IMR-90 (cell line): ENCODE results near the gene CELSR1. TPM values are rescaled to one million over a fixed set of nuclear protein-coding genes. Genes with fewer than 3 reads are reported as not detected.
A peak's percentile ranks its signal among the peaks of the same experiment; 100 is the strongest.

Source experiments
- ATAC-seq: fragments of 200-7000 bp; cut with Tn5 transposase; 2 replicates; pipeline ENCODE4 v1.9.1; 2020; ENCODE audit warnings: low read depth, mild to moderate bottlenecking, moderate library complexity
- BruUV-seq: library from RNA; stranded (reverse); fragments of 400-500 nt; replicated peaks from 2 replicates; lab custom pipeline; 2021; lab: Mats Ljungman, UMichigan
- CTCF ChIA-PET: fragments of 300-600 bp; formaldehyde crosslinking; extraction: SDS; loops from one replicate; lab custom pipeline; 2021; ENCODE audit warnings: antibody characterized with exemption; lab: Yijun Ruan, JAX
- POLR2A ChIA-PET: fragments of 300-600 bp; sonication (Branson Sonifier 250); formaldehyde crosslinking; loops from one replicate; lab custom pipeline; 2022; ENCODE audit warnings: antibody characterized with exemption; ENCODE audit not compliant: unreplicated experiment; lab: Charles Lee
- DNase-seq: peaks from one replicate; pipeline ENCODE4 v3.0.0; 2013
- H2AFZ ChIP-seq: replicated peaks from 2 replicates; pipeline ENCODE3; 2013; ENCODE audit warnings: low read length, mild to moderate bottlenecking; ENCODE audit not compliant: poor library complexity
- H2AK5ac ChIP-seq: 2 replicates; pipeline ENCODE4 v1.6.1; 2013; ENCODE audit warnings: low read depth, low read length, inconsistent platforms
- H2AK9ac ChIP-seq: replicated peaks from 2 replicates; pipeline ENCODE3; 2013; ENCODE audit warnings: mild to moderate bottlenecking, low read depth, low read length, moderate library complexity; ENCODE audit not compliant: poor library complexity
- H2BK120ac ChIP-seq: 2 replicates; pipeline ENCODE4 v1.6.1; 2013; ENCODE audit warnings: low read depth, low read length, inconsistent platforms
- H2BK15ac ChIP-seq: 3 replicates; pipeline ENCODE4 v1.6.1; 2013; ENCODE audit warnings: low read depth, low read length, inconsistent platforms
- H2BK20ac ChIP-seq: 2 replicates; pipeline ENCODE4 v1.6.1; 2013; ENCODE audit warnings: low read depth, mild to moderate bottlenecking, inconsistent platforms, low read length, moderate library complexity
- H2BK5ac ChIP-seq: 2 replicates; pipeline ENCODE4 v1.6.1; 2013; ENCODE audit warnings: mild to moderate bottlenecking, low read depth, low read length, inconsistent platforms; ENCODE audit not compliant: poor library complexity, severe bottlenecking
- H3K14ac ChIP-seq: replicated peaks from 2 replicates; pipeline ENCODE4 v1.6.1; 2013; ENCODE audit warnings: low read depth, low read length, inconsistent platforms
- H3K18ac ChIP-seq: 2 replicates; pipeline ENCODE4 v1.6.1; 2013; ENCODE audit warnings: low read depth, low read length, control low read depth
- H3K23ac ChIP-seq: 2 replicates; pipeline ENCODE4 v1.6.1; 2013; ENCODE audit warnings: low read depth, low read length, inconsistent platforms
- H3K27ac ChIP-seq: 2 replicates; pipeline ENCODE4 v1.5.1; 2013; ENCODE audit warnings: mild to moderate bottlenecking, control low read depth, low read length; ENCODE audit not compliant: insufficient read depth
- H3K27me3 ChIP-seq: 2 replicates; pipeline ENCODE4 v1.6.1; 2013; ENCODE audit warnings: low read length; ENCODE audit not compliant: control insufficient read depth, insufficient read depth
- H3K36me3 ChIP-seq: 2 replicates; pipeline ENCODE4 v1.6.1; 2013; ENCODE audit warnings: low read length, mixed read lengths; ENCODE audit not compliant: control insufficient read depth, insufficient read depth
- H3K4ac ChIP-seq: 2 replicates; pipeline ENCODE4 v1.6.1; 2013; ENCODE audit warnings: low read depth, low read length, inconsistent platforms
- H3K4me1 ChIP-seq: 2 replicates; pipeline ENCODE4 v1.6.1; 2013; ENCODE audit warnings: low read length, mixed read lengths; ENCODE audit not compliant: control insufficient read depth, insufficient read depth
- H3K4me2 ChIP-seq: 2 replicates; pipeline ENCODE4 v1.6.1; 2013; ENCODE audit warnings: low read depth, mild to moderate bottlenecking, control low read depth, low read length, moderate library complexity
- H3K4me3 ChIP-seq: 2 replicates; pipeline ENCODE4 v1.5.1; 2013; ENCODE audit warnings: low read depth, mild to moderate bottlenecking, control low read depth, low read length, moderate library complexity; ENCODE audit not compliant: insufficient read depth
- H3K56ac ChIP-seq: 2 replicates; pipeline ENCODE4 v1.6.1; 2013; ENCODE audit warnings: low read length, inconsistent platforms; ENCODE audit not compliant: insufficient read depth; ENCODE audit errors: extremely low read depth
- H3K79me1 ChIP-seq, 2 experiments: 2 replicates each; pipeline ENCODE4 v1.6.1; 2013; ENCODE audit warnings: low read length in 2 of 2, inconsistent platforms in 1 of 2, low read depth in 1 of 2
- H3K9ac ChIP-seq: 2 replicates; pipeline ENCODE4 v1.6.1; 2013; ENCODE audit warnings: low read depth, low read length, control low read depth
- H3K9me1 ChIP-seq: 2 replicates; pipeline ENCODE4 v1.6.1; 2013; ENCODE audit warnings: low read length, inconsistent platforms; ENCODE audit not compliant: insufficient read depth
- H3K9me3 ChIP-seq: 2 replicates; pipeline ENCODE4 v1.6.1; 2013; ENCODE audit warnings: low read length; ENCODE audit not compliant: control insufficient read depth, insufficient read depth
- H4K20me1 ChIP-seq: 2 replicates; pipeline ENCODE4 v1.6.1; 2013; ENCODE audit warnings: low read length, inconsistent platforms; ENCODE audit not compliant: insufficient read depth
- H4K5ac ChIP-seq: 2 replicates; pipeline ENCODE4 v1.6.1; 2013; ENCODE audit warnings: mild to moderate bottlenecking, low read depth, low read length, control low read depth
- H4K8ac ChIP-seq, 2 experiments: 2 replicates each; pipeline ENCODE4 v1.6.1; 2013; ENCODE audit warnings: low read depth in 2 of 2, low read length in 2 of 2, control low read depth in 1 of 2, inconsistent platforms in 1 of 2
- H4K91ac ChIP-seq: 2 replicates; pipeline ENCODE4 v1.6.1; 2013; ENCODE audit warnings: low read depth, low read length, inconsistent platforms; ENCODE audit not compliant: insufficient read depth
- WGBS, 2 experiments: methylation state at CpG; one replicate each; pipeline versions ENCODE4 v1.1.5 to v1.1.7; 2013; ENCODE audit warnings: missing lambda C conversion rate in 2 of 2; ENCODE audit not compliant: insufficient read length in 1 of 2; ENCODE audit errors: extremely low coverage in 2 of 2; 5-methylcytosine and 5-hydroxymethylcytosine counted together
- dilution Hi-C: fragments of 300-500 bp; cut with HindIII; formaldehyde crosslinking; loops from one replicate; pipeline ENCODE4 v1.14.3; 2018; ENCODE audit warnings: low sequenced_read_pairs; ENCODE audit not compliant: unreplicated experiment
- in situ Hi-C: fragments of 300-500 bp; cut with MboI; formaldehyde crosslinking; loops from 3 replicates; pipeline ENCODE4 v1.14.3; 2019; ENCODE audit warnings: low sequenced_read_pairs, inconsistent platforms, mixed read lengths
- intact Hi-C: fragments of 100-400 bp; cut with micrococcal nuclease; formaldehyde crosslinking; loops from 2 replicates; pipeline ENCODE4 v1.10.0; 2022
- polyA plus RNA-seq, 3 experiments: library from polyadenylated mRNA; depleted of rRNA; stranded (reverse); fragments of >200 nt; gene quantifications; 2 replicates each; pipeline ENCODE4 v1.2.3, GENCODE V29; 2012; ENCODE audit warnings: low replicate concordance in 1 of 3
- total RNA-seq: library from RNA; depleted of rRNA; stranded (reverse); fragments of >200 nt; gene quantifications from 2 replicates; pipeline ENCODE4 v1.2.3, GENCODE V29; 2012
- TF ChIP-seq, protein P1 (sequence below): fragments of 150-350 bp; IDR thresholded peaks from 2 replicates; pipeline ENCODE4 v1.6.1; 2016; ENCODE audit warnings: low read depth, mild to moderate bottlenecking, low read length, moderate library complexity, borderline replicate concordance

CELSR1 gene
- total and polyA plus RNA-seq, 2 of the 4 experiments (the other 2 are of a cell fraction): 0.36 to 0.82 TPM

GRCh38 chr22:46436595-46437175 is 100.7 kb downstream of the CELSR1 start:
- dilution Hi-C loops: no loop called here
- intact Hi-C loops: no loop called here
- no peak overlapping the region for H3K23ac ChIP-seq
- H3K4me3 ChIP-seq: no peak overlapping the region
- ATAC-seq (peak; percentile 37), DNase-seq (peak; percentile 63)
- no peak overlapping the region for H3K56ac ChIP-seq
- no peaks in the 10 kb centered on the region for H3K4me1 ChIP-seq
- H3K9me1 ChIP-seq: no peaks in the 10 kb centered on the region
- no TSS peak for BruUV-seq
- no peak overlapping the region for H2AK5ac ChIP-seq
- H3K79me1 ChIP-seq: no peaks in the 10 kb centered on the region
- no peak overlapping the region for H2BK15ac ChIP-seq
- no peak overlapping the region for H2BK5ac ChIP-seq
- 80% methylated on average over 1 of the region's 8 CpGs; no CpG with 5 or more reads in 1 of the 2 experiments for WGBS, 2 experiments
- no peaks in the 10 kb centered on the region for H4K20me1 ChIP-seq
- no peaks in the 10 kb centered on the region for H3K9me3 ChIP-seq
- CTCF ChIA-PET: no interaction called here
- no peak overlapping the region for H3K18ac ChIP-seq
- H3K27me3 ChIP-seq: peaks cover 22% of the 10 kb centered on the region
- POLR2A ChIA-PET: no interaction called here
- H2BK120ac ChIP-seq: no peak overlapping the region
- H3K27ac ChIP-seq: no peak overlapping the region
- in situ Hi-C loops: no loop called here
- no peak overlapping the region for H3K14ac ChIP-seq
- H2AK9ac ChIP-seq: peak overlapping the region; percentile 31
- H2BK20ac ChIP-seq: no peak overlapping the region
- no peaks in the 10 kb centered on the region for H3K36me3 ChIP-seq
- H4K5ac ChIP-seq: no peak overlapping the region
- no peak overlapping the region for H4K8ac ChIP-seq
- TF ChIP-seq, protein P1, sequence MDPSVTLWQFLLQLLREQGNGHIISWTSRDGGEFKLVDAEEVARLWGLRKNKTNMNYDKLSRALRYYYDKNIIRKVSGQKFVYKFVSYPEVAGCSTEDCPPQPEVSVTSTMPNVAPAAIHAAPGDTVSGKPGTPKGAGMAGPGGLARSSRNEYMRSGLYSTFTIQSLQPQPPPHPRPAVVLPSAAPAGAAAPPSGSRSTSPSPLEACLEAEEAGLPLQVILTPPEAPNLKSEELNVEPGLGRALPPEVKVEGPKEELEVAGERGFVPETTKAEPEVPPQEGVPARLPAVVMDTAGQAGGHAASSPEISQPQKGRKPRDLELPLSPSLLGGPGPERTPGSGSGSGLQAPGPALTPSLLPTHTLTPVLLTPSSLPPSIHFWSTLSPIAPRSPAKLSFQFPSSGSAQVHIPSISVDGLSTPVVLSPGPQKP: no peak
- no peak overlapping the region for H3K9ac ChIP-seq
- H3K4me2 ChIP-seq: no peak overlapping the region
- H4K91ac ChIP-seq: no peak overlapping the region
- H2AFZ ChIP-seq: no peak overlapping the region
- H3K4ac ChIP-seq: no peak overlapping the region
